ENCODE measurements around the gene ACAA2.
"Not testable (repeated sequence)": the region's sequence is repeated elsewhere in the genome, so short reads cannot be mapped to it uniquely, and the experiment has no call there.

Gene ACAA2

DNA sequence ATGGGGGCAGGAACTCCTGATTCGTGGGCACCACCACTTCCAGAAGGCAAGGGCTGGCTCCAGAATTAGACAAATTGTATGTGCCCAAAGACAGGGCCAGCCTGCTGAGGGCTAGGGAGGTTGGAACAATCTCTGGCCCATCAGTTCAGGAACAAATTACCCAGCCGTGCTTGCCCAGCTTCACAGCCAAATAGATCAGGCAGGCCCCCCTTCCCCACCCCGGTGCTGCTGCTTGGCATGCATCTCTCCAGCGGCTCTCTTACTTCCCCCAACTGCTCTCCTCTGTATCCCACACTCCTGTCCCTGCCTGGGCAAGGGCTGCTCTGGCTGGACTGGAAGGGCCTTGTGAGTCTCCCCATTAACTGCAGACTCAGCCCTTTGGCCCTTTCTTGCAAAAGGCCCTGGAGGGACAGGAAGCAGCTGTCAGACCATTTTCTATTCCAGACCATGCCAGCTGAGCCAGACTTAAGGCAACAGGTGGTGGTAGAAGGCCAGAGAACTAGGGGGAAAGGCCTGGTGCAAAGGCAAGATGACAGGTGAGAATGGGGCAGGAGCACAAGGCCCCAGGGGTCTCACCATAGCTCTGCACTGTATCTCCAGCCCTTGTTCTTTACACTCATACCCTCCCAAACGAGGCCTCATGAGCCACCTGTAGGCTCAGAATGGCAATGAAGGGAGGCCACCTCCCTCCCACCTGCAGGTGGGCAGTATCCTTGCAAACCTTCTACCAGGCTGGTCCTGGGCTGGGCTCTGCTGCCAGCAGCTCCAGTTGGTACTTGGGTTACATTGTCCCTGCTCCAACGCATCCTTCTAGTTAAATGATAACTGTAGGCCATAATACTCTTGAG, 30.7 kb upstream of the ACAA2 start:
- no peak for FAIRE-seq

DNA sequence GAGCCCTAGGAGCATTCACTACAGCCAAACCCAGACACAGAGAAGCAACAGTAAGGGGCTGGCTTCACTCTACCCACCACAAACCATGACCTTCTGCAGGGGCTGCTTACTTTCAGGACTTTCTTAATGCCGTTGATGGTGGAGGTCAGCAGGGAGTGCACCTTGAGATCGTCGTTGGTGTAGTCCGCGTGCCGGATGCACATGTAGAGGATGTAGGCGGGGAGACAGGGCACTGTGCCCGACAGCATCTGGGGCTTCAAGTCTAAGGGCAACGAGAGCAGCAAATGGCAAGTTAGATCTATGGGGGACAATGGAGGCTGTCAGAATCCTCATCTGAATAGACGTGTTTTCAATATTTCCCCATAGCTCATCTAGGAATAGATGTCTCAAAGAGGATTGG, 29.8 kb upstream of the ACAA2 start:
- no peak for FAIRE-seq

DNA sequence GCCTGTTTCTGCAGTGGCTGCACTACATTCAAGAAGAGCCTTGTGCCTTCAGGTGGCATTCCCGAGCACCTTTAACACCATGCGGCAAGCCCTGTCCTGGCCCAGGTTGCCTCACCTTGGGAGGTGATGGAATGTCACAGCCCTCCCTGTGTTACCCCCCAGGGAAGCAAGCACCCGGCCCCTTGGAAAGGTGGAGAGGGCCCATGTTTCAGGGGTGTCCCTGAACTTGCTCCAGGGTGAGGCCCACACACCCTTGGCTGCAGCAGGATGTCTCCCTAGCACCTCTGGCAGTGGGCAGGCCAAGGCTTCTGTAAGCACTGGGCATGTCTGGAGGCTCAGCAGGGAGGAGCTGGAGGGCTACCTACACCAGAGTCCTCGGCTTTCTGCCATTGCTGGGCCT, 29.3 kb upstream of the ACAA2 start:
- FAIRE-seq, result no peak

DNA sequence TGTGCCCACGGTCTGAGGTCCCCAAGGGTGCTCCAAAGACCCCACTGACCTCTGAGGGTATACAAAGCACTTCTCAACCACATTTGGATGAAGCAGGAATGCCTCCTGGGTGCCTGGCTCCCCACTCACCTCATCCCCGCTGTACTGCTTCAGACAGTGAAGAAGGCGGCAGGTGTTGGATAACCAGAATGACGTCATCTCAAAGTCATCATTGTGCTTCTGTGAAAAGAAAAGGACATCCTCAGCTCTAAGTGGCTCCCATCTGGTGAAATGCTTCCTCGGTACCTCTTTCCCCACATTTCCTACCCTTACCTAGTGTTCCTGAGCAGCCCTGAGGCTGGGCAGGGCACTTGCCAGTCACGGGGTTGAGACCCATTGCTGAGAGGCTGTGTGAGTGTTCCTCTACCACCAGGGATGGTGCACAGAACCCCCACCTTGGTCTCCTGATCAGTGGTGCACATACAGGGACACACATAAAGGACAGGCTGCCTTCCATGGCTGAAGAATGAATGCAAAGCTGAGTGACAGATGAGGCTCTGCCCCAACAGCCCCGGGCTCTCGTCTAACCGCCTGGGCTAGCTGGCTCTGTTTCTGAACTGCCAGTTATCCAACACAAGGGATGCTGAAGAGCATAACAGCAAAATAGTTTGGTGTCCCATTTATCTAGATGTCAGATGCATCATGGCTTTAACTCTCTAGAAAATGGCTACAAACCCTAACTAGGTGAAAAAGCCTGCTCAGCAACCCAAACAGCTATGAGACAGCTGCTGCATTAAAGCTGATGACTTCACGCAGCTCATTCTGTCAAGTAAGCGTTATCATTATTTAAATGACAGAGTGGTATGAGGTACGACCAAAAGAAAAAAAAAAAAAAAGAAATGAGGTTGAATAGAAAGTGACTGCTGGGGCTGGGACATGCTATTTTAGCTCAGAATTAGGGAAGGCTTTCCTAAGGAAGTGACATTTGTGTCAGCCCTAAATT, 28.2 kb upstream of the ACAA2 start:
- FAIRE-seq, result no peak

DNA sequence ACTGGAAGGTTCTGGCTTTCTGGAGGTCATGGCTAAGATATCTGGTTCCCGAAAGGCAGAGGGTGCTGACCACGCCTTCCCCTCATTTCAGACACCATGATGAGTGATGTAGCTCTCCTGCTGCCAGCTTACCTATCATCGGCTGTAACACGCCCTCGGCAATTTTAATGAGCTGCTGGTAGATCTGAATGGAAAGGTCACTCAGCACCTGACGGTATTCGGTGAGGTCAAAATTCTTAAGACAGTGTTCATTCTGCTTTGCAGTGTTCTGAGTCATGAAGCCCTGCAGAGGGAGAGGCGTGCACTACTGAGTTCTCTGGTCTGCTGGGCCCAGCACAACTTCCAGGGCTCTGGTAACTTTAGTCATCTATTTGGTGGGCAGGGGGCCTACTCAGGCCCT, 25.7 kb upstream of the ACAA2 start:
- FAIRE-seq, result no peak

DNA sequence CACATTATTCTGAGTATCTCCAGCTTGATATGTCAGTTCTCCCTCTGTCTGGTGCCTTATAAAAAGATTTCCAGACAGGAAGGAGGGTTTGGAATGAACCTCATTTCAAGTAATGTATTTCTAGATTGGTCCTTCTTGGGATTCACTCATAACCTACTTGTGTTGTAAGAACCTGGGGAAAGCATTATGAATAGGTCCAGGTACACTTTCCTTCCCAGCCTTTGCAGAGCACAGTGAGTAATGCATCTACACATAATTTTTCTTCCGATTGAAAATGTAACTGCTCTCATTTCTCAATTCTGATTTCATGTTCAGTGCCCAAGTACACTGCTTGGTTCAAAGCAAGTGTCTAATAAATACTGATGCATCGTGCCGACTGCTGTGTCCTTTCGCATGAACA, 25.0 kb upstream of the ACAA2 start:
- no peak for FAIRE-seq

DNA sequence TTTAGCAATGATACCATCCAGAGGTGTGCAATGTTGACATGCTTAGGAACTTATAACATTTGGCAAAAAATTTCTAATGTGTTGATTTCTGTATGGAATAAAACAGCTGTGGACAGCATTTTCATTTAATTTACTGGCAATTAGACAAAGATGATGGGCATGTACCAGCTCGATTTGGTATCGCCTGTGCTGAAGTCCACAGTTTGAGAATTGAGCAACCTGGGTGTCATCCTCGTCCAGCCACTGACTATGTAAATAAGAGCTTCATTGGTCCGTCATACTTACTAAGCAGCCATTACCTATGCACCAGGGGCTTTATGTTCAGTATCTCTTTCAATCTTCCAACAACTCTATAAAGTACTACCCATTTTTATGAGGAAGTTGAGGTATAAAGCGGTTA, 24.6 kb upstream of the ACAA2 start:
- no peak for FAIRE-seq

DNA sequence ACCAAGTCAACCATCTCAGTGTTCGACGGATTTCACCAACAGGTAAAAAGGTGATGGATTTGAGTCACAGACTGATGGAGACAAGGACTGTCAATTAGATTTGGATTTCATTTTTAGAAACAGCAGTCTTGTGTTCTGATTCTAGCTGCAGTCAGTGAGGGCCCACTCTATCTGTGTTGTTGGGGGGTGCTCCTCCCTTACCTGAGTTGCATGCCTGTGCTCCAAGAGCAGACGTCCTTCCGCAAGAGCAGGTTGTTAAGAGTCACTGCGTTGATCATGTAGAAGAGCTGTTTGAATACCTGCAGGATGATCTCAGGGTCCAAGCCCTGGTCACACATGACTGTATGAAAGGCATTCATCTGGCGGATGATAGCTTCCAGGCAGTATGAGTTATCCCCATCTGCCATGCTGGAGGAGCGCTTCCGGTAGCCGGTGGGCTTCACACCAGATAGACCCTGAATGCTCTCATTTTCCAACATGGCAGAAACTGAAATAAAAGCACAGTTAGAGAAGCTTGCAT, 24.0 kb upstream of the ACAA2 start:
- FAIRE-seq, result not testable (repeated sequence)

DNA sequence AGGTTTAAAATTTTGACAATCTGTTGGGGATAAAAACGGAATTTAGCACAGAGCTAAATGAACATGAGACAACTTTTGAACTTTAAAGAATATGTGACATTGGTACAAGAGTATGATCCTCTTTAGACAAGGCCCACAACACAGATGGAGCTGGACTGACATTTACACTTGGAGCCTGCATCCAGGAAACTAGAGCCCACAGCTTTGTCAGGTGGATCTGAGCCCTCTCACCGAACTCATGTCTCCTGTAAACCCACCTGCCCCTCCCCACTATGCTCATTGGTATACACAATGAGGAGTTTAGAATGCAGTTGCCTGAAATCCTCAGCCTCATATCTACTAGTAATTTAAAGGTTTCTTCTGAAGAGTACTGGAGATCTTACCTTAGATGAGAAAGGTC, 22.1 kb upstream of the ACAA2 start:
- FAIRE-seq, result no peak

DNA sequence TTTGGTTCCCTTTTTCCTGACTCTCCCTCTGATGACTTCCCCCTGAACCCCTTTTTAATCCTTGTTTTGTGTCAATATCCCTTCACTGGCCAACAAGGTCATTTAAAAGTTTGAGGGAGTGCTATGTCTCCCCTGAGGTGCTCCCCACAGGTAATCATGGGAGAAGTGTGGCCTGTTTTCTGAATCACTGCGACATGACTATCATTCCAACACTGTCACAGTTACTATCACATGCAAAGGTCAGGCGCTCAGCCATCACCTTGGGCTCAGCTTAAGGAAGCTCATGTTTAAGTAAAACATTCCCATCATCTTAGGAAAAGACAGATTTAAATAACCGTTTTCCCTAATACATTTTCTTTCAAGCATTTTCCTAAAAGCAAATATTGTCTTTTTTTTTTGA, 20.9 kb upstream of the ACAA2 start:
- FAIRE-seq, result no peak

DNA sequence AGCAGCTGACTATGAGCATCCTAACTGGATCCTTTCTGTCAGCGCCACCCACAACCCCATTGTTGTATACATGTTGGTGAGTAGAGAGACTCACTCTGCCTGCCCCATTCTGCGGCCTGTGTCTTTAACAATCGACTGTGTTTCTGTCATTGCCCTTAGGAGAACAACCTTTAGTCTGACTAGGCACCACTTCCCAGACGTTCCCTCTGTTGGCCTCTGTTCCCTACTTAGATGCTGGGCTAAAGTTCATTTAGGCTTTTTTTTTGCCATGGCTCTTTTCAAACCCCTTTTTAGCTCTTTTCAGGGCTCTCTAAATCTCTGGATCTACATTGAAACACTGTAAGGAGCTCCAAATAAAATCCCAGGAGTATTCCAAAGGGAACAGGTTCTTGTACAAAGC, 20.5 kb upstream of the ACAA2 start:
- no peak for FAIRE-seq

DNA sequence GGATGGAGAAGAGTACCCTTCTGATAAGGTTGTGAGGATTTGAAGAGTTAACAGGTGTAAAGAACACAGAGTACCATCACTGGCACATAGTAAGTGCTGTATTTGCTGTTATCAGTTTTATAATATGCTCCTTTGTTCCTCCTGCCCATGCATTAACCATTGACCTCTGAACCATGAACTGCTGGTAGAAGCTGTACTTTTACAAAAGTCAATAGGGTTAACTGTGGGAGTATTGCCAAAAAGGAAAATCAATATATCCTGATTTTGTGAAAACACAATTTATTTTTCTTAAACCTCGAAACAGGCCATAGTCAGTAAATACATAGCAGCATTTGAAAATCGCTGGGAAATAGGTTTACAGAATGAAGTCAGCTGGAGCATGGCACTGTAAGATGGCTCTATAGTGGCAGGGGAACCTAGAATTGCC, 18.9 kb upstream of the ACAA2 start:
- no peak for FAIRE-seq

DNA sequence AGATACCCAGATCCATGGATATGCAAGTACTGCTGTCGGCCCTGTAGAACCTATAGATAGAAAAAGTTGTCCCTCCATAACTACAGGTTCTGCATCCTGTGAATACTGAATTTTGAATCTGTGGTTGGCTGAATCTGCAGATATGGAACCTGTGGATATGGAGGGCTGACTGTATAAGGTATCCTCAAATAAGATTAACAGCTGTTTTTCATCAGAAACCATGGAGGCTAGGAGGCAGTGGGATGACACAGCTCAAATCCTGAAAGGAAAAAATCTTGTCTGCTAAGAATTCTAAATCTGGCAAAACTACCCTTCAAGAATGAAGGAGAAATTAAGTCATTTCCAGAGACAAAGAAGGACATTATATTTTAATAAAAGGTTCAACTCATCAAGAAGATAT, 14.7 kb upstream of the ACAA2 start:
- no peak for FAIRE-seq

DNA sequence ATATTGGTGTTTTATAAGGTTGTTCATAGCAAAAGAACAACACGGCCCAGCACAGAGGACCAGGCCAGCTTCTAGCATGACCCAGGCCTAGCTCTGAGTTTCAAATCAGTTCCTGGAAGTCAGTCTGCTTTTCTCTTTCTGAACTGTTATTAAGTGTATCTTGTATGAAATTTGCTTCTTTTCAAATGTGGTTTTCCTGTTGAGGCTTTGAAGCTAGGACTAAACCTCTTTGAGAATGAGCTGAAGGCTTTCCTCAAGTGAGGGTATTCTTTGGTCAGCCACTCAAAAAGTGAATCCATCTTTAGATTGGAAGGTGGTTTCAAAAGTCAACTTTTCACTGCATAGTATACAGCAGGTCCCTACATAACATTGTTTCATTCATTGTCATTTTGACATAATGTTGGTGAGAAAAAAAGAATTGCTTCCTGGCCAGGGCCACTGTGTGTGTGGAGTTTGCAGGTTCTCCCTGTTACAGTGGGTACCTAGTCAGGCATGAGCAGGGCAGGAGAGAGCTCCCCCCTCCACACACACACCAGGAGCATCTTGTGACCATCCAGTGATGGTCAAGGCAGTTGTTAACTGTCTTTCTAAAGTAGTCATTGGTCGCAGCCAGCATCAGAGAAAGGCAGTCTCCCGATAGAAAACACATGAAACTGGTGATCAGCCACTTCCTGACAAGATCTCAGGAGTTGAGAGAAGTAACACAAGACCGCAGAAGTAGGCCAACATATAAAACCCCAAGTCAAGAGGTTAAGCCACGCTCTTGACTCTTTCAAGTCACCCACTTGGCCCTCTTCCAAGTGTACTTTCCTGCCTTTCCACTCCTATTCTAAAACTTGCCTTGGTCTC, 6.7 kb upstream of the ACAA2 start:
- FAIRE-seq, result no peak

DNA sequence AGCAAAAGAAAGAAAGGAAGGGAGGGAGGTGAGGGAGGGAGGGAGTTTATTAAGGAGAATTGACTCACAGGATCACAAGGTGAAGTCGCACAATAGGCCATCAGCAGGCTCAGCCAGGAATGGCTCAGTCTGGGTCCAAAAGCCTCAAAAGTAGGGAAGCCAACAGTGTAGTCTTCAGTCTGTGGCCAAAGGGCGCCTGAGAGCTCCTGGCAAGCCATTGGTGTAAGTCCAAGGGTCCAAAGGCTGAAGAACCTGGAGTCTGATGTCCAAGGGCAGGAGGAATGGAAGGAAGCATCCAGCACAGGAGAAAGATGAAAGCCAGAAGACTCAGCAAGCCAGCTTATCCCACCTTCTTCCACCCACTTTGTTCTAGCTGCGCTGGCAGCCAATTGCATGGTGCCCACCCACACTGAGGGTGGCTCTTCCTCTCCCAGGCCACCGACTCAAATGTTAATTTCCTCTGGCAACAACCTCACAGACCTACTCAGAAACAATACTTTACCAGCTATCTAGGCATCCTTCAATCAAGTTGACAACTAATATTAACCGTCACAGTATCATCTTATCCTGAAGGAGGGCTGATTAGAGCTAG, 5.8 kb upstream of the ACAA2 start:
- no peak for FAIRE-seq

DNA sequence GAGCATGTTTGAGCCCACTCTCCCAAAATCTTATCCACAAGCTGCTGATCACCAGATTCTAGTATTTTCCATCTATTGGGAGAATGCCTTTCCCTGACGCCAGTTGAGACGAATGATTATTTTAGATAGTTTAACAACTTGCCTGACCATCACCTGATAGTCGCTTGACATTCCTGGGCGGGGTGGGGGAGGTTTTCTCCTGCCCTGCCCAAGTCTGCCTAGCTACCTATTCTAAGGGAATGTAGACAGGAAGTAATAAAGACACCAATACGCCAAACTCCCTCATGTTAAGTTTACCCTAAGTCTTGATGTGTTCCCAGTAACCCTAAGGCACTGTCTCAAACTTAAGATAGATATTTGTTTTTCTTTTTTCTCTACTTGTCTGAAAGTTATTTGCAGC, 4.6 kb upstream of the ACAA2 start:
- no peak for FAIRE-seq

DNA sequence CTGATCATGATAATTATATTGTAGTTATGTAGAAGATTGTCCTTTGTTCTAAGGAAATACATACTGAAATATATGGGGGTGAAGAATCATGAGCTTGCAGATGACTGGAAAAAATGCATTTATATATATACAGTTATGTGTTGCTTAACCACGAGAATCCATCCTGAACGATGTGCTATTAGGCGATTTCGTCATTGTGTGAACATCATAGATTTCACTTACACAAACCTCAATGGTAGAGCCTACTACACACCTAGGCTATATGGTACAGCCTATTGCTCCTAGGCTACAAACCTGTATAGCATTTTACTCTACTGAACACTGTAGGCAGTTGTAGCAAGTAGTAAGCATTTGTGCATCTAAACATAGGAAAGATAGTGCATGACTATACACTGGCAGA, 2.6 kb upstream of the ACAA2 start:
- FAIRE-seq, result no peak

DNA sequence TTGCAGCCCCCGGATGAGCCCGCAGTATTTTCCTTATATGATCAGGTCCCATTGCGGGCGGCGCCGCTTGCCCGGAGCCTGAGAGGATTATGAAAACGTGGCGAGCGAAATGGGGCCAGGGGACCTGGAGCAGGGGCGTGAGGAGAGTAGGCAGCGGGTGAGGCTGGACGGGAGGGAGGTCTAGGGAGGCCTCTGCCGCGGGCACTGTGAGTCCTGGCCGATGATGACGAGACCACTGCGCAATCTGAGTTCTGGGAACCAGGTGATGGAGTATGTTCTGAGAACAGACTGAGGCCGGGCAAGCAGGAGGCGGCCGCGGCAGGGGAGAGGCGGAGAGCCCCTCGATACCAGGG, 790 bp upstream of the ACAA2 start:
- FAIRE-seq, result no peak

DNA sequence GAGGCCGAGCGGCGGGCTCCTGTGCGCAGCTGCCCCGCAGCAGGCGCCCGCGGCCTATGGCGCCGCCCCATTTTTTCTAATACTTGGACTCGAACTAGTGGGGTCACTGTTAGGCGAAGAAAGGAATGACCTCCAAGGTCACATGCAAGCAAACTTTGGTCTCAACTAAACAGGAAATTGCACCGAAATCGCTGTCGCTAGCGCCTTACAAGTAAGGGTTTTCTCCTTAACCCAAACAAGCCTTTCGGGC, 339 bp downstream of the ACAA2 start:
- FAIRE-seq, result no peak

DNA sequence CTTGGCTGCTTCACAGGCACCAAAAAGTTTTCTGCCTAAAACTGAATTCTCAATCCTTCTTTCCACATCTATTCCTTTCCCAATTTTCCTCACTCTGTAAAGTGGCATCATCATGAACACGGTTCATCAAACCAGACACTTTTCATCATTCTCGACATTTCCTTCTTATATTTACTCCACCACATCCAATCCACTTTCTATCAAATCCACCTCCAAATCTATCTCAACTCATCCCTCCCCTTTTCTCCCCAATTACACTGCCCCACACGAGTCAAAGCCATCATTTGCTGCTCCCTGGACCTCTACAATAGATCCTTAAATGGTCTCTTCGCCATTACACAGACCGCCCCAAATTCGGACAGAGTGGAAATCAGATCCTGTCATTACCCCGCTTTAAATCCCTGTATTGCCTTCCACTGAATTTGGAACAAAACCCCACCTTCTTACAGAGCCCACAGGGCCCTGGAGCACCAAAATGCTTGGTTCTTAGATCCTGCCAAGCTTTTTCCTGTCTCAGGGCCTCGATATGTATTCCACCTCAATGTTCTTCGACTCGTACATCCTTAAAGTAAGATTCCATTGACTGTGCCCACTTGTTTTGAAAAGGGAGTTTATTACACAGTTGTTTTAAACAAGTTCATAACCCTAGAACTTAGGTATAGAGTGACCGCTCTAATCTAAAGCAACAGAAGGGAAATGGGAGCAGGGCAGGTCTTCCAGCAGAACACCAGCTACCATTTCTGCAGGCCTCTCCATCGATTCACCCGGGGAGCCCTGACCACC, 856 bp downstream of the ACAA2 start:
- FAIRE-seq, result no peak

DNA sequence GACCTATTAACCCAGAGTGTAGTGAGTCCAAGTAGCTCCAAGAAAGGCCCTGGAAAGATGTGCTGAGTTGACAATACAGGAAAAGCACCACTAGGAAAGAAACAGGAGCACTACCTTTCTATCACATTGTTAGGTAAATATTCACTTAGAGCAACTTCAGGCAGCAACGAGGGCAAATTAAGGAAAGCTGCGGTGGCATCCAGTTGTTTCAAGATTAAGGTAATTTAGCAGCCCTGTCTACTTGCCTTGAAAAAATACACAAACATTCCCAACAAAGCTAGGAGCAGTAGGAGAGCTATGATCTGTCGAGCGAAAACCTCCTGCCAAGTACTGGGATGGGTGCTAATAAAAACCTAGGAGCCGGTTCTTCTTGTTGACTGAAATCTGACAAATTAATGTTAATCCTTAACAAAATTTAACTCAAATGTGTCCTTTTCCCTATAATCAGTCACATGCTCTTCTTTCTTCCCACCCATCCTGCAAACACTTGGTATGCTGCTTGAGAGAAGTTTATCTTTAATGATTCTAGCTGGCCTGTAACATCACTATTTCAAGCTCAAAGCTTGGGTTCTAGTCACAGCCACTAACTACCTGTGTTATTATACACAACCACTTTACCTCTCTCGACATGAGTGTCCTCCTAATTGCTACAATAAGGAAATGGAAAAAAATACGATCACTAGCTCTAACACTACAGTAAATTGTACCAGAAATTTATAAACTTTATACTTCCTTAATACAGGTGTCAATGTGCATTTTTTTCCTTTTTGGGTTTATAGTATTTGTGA, 2.0 kb downstream of the ACAA2 start:
- no peak for FAIRE-seq

All from TTC549 (cell line).